ENCODE data around the gene SDHAF1. TPM values are rescaled to one million over a fixed set of nuclear protein-coding genes. Genes with fewer than 3 reads are reported as not detected.
"Not testable (repeated sequence)": the region's sequence is repeated elsewhere in the genome, so short reads cannot be mapped to it uniquely, and the experiment has no call there.

The SDHAF1 gene
- polyA plus RNA-seq, 2 donors = 8.6 to 18.0 TPM

DNA sequence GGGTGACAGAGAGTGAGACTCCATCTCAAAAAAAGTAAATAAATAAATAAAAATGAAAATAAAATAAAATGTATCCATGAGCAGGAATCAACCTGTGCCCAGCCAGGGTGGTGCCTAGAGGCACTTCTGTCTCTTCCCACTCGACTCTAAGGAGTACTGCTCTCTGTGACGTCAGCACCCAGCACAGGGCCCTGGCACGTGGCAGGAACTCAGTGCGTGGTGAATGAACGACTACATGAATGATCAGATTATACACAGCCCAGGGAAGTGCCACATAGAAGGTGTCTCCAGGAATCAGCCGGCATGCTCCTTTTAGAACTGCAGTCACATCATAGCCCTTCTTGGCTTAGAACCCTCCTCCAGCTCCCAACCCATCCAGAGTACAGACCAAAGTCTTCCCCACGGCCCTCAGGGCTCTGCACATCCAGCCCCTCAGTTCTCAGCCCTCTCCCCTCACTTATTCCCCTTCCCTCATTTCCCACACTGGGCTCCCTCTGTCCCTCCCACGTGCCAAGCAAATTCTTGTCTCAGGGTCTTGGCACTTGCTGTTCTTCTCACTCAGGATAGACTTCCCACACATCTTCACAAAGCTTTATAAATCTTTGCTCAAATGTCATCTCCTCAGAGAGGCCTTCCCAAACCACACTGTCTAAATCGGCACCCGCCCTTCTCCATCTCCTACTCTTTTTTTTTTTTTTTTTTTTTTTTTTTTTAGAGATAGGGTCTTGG is 33.5 kb downstream of the SDHAF1 start:
- H3K36me3 ChIP-seq (ENCODE audit: control insufficient read depth in 2 of 2, insufficient read depth in 2 of 2, low read length in 1 of 2) = peaks cover 3 to 15% of the 10 kb centered on the region in 2 donors

DNA sequence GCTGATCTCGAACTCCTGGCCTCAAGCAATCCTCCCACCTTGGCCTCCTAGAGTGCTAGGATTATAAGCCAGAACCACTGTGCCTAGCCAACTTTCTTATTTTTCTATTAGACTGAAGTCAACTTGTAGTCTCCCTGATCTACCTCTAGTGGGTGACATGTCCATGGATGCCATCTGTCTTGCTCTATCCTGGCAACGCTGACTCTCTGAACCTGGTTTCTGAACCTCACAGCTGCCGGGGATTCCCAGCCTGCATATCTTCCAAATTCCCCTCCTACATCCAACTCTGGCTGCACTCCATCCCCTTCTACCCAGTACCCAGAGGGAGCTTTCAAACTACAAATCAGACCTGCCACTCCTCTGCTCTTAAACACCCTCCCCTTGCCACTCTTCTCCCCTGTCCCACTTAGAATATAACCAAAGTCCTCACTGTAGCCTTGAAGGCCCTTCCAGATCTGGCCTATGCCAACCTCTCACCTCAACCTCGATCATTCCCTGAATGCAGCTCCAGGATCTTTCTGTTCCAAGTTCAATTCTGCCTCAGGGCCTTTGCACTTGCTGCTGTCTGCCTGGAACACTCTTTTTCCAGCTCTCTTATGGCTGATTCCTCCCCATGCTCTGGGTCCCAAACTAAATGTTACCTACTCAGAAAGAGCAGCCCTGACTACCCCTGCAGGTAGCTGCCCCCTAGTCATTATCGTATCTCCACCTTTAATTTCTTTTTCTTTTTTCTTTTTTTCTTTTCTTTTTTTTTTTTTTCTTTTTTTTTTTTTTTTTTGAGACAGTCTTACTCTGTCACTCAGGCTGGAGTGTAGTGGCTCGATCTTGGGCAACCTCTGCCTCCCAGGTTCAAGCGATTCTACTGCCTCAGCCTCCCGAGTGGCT is 35.5 kb downstream of the SDHAF1 start:
- H3K36me3 ChIP-seq (ENCODE audit: control insufficient read depth in 2 of 2, insufficient read depth in 2 of 2, low read length in 1 of 2) = peaks cover 0 to 17% of the 10 kb centered on the region in 2 donors
- H3K4me3 ChIP-seq (ENCODE audit: low read depth in 1 of 2, low read length in 2 of 2) = no peak overlapping the region
- peaks cover 2 to 4% of the 10 kb centered on the region in 2 donors for H3K4me1 ChIP-seq (ENCODE audit: control insufficient read depth in 2 of 2, insufficient read depth in 2 of 2, low read length in 1 of 2)
- no peaks in the 10 kb centered on the region for H3K9me3 ChIP-seq (ENCODE audit: control insufficient read depth in 2 of 2, insufficient read depth in 1 of 2, low read depth in 1 of 2, low read length in 1 of 2)
- H3K27ac ChIP-seq (ENCODE audit: low read depth in 2 of 2, low read length in 1 of 2) = no peak overlapping the region
- WGBS, 2 donors = 71 to 82% methylated on average over 8 of the region's 8 CpGs
- H3K27me3 ChIP-seq (ENCODE audit: control insufficient read depth in 1 of 2, insufficient read depth in 2 of 2, low read length in 2 of 2) = no peaks in the 10 kb centered on the region

More for the DNA sequence above, 33.5 kb downstream of the SDHAF1 start:
- Histone ChIP-seq H3K27ac (ENCODE audit: low read depth in 2 of 2, low read length in 1 of 2) (no peak overlapping the region), H3K4me1 (ENCODE audit: control insufficient read depth in 2 of 2, insufficient read depth in 2 of 2, low read length in 1 of 2) (peaks cover 2 to 4% of the 10 kb centered on the region in 2 donors), H3K4me3 (ENCODE audit: low read depth in 1 of 2, low read length in 2 of 2) (no peak overlapping the region), H3K27me3 (ENCODE audit: control insufficient read depth in 1 of 2, insufficient read depth in 2 of 2, low read length in 2 of 2) (no peaks in the 10 kb centered on the region), H3K9me3 (ENCODE audit: control insufficient read depth in 2 of 2, insufficient read depth in 1 of 2, low read depth in 1 of 2, low read length in 1 of 2) (no peaks in the 10 kb centered on the region)
- WGBS, 2 donors = 83% methylated on average over 10 of the region's 10 CpGs

DNA sequence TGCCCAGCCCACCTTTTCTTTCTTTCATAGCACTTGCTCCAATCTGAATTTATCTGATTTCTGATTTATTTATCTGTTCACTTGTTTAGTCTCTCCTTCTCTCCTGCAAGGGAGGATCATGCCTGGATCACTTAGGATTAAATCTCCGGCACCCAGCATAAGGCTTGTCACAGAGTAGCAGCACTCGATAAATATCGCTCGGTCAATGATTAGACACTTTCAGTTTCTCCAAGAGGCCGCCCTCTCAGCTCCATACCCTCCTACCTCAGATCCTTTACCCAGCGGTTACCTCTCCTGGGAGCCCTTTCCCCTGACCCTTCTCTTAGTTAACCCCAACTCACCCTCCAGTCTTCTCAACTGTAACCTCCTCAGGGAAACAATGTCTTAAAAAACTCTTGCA is 36.3 kb downstream of the SDHAF1 start:
- Histone ChIP-seq H3K36me3 (ENCODE audit: control insufficient read depth in 2 of 2, insufficient read depth in 2 of 2, low read length in 1 of 2) (peaks cover 0 to 17% of the 10 kb centered on the region in 2 donors), H3K4me3 (ENCODE audit: low read depth in 1 of 2, low read length in 2 of 2) (no peak overlapping the region), H3K27me3 (ENCODE audit: control insufficient read depth in 1 of 2, insufficient read depth in 2 of 2, low read length in 2 of 2) (no peaks in the 10 kb centered on the region), H3K27ac (ENCODE audit: low read depth in 2 of 2, low read length in 1 of 2) (no peak overlapping the region), H3K4me1 (ENCODE audit: control insufficient read depth in 2 of 2, insufficient read depth in 2 of 2, low read length in 1 of 2) (peaks cover 2 to 4% of the 10 kb centered on the region in 2 donors), H3K9me3 (ENCODE audit: control insufficient read depth in 2 of 2, insufficient read depth in 1 of 2, low read depth in 1 of 2, low read length in 1 of 2) (no peaks in the 10 kb centered on the region)
- 77 to 87% methylated on average over 6 of the region's 6 CpGs for WGBS, 2 donors

DNA sequence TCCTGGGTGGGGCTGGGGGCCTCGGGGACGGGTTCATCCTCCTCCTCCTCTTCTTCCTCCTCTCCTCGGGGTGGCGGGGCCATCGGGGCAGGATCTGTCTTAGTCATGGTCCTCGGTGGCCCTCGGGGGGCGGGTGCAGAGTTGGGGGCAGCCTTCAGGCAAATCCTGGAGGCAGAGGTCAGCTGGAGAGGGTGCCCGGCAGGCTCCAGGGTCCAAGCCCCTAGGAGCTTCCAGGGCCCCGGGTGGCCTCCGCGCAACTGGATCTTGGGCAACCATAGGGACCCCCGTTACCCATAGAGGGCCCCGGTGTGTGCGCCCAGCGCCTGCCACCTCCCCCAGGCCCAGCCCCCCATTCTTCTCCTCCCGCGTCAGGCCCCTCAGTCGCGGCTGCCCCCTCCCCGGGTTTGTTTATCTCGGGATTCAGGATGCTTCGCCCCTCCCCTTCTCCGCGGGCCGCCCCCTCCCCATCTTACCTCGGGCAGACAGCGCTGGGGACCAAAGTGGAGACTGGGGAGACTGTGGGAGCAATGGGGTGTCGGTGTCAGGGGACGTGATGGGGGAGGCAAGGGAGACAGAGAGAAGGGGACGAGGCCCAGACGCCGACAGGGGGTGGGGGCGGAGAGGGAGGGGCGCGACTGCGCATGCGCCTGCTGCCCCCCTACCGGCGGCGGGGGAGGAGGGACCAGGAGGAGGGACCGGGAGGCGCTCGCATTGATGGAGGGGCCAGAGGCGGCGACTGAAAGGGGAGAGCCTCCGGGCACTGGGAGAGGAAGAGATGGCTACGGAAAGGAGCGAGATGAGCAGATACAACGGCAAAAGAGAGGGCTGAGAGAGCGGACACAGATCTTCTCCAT is 37.5 kb downstream of the SDHAF1 start, which contains the start of gene CLIP3:
TSS of gene CLIP3 (minus strand) at position 623 of the 854 bp plus-strand sequence. CDS start at position 107, 516 bp downstream.
- Histone ChIP-seq H3K9me3 (ENCODE audit: control insufficient read depth in 2 of 2, insufficient read depth in 1 of 2, low read depth in 1 of 2, low read length in 1 of 2) (no peaks in the 10 kb centered on the region), H3K27me3 (ENCODE audit: control insufficient read depth in 1 of 2, insufficient read depth in 2 of 2, low read length in 2 of 2) (no peaks in the 10 kb centered on the region), H3K36me3 (ENCODE audit: control insufficient read depth in 2 of 2, insufficient read depth in 2 of 2, low read length in 1 of 2) (peaks cover 0 to 7% of the 10 kb centered on the region in 2 donors), H3K27ac (ENCODE audit: low read depth in 2 of 2, low read length in 1 of 2) (peak within 1 kb of the TSS; percentile 66), H3K4me3 (ENCODE audit: low read depth in 1 of 2, low read length in 2 of 2) (peak within 1 kb of the TSS; percentile 39 to 41), H3K4me1 (ENCODE audit: control insufficient read depth in 2 of 2, insufficient read depth in 2 of 2, low read length in 1 of 2) (peaks cover 2 to 4% of the 10 kb centered on the region in 2 donors)
- WGBS, 2 donors = 8 to 12% methylated on average over 45 to 51 of the region's 51 CpGs

DNA sequence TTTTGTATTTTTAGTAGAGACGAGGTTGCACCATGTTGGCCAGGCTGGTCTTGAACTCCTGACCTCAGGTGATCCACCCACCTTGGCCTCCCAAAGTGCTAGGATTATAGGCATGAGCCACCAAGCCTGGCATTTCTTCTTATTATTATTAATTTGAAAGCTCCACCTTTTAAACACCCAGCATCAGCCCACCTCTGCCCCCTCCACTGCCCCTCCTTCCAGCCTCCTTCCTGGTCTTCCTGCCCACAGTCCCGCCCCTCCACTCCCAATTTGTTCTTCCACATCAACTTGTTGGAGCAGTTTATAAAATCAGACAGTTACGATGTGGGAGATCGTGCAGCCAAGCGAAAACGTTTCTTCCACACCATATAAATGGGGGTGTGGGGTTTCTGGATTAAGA is 45.5 kb downstream of the SDHAF1 start:
- H3K36me3 ChIP-seq (ENCODE audit: control insufficient read depth in 2 of 2, insufficient read depth in 2 of 2, low read length in 1 of 2) = peaks cover 0 to 7% of the 10 kb centered on the region in 2 donors
- no peak overlapping the region for H3K27ac ChIP-seq (ENCODE audit: low read depth in 2 of 2, low read length in 1 of 2)

DNA sequence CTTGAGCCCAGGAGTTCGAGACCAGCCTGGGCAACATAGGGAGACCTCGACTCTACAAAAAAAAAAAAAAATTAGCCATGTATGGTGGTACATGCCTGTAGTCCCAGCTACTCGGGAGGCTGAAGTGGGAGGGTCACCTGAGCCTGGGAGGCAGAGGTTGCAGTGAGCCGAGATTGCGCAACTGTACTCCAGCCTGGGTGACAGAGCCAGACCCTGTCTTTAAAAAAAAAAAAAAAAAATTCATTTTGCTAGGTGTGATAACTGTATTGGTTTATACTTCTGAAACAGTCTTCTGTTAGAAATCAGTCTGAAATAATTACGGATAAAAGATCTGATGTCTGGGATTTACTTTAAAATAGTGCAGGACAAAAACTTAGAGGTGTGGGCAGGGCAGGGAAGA is 46.1 kb downstream of the SDHAF1 start:
- H3K36me3 ChIP-seq (ENCODE audit: control insufficient read depth in 2 of 2, insufficient read depth in 2 of 2, low read length in 1 of 2); H3K27me3 ChIP-seq (ENCODE audit: control insufficient read depth in 1 of 2, insufficient read depth in 2 of 2, low read length in 2 of 2); H3K4me1 ChIP-seq (ENCODE audit: control insufficient read depth in 2 of 2, insufficient read depth in 2 of 2, low read length in 1 of 2); H3K9me3 ChIP-seq (ENCODE audit: control insufficient read depth in 2 of 2, insufficient read depth in 1 of 2, low read depth in 1 of 2, low read length in 1 of 2); H3K27ac ChIP-seq (ENCODE audit: low read depth in 2 of 2, low read length in 1 of 2); H3K4me3 ChIP-seq (ENCODE audit: low read depth in 1 of 2, low read length in 2 of 2): not testable (repeated sequence)
- WGBS, 2 donors = 89 to 91% methylated on average over 6 of the region's 6 CpGs

More for the DNA sequence above, 45.5 kb downstream of the SDHAF1 start:
- no peaks in the 10 kb centered on the region for H3K4me1 ChIP-seq (ENCODE audit: control insufficient read depth in 2 of 2, insufficient read depth in 2 of 2, low read length in 1 of 2)
- 84 to 86% methylated on average over 6 of the region's 6 CpGs for WGBS, 2 donors
- no peak overlapping the region for H3K4me3 ChIP-seq (ENCODE audit: low read depth in 1 of 2, low read length in 2 of 2)
- H3K9me3 ChIP-seq (ENCODE audit: control insufficient read depth in 2 of 2, insufficient read depth in 1 of 2, low read depth in 1 of 2, low read length in 1 of 2) = no peaks in the 10 kb centered on the region
- no peaks in the 10 kb centered on the region for H3K27me3 ChIP-seq (ENCODE audit: control insufficient read depth in 1 of 2, insufficient read depth in 2 of 2, low read length in 2 of 2)

DNA sequence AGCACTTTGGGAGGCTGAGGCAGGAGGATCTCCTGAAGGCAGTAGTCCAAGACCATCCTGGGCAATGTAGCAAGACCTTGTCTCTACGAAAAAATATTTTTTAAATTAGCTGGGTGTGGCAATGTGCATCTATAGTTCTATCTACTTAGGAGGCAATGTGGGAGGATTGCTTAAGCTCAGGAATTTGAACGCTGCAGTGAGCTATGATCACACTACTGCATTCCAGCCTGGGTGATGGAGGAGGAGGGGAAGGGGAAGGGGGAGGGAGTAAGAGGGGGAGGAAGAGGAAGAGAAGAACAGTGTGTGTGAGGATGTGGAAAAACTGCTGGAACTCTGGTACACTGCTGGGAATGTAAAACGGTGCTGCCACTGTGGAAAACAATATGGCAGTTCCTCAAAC is 46.8 kb downstream of the SDHAF1 start:
- Histone ChIP-seq H3K9me3 (ENCODE audit: control insufficient read depth in 2 of 2, insufficient read depth in 1 of 2, low read depth in 1 of 2, low read length in 1 of 2) (no peaks in the 10 kb centered on the region), H3K36me3 (ENCODE audit: control insufficient read depth in 2 of 2, insufficient read depth in 2 of 2, low read length in 1 of 2) (peaks cover 0 to 7% of the 10 kb centered on the region in 2 donors), H3K27ac (ENCODE audit: low read depth in 2 of 2, low read length in 1 of 2) (no peak overlapping the region), H3K4me3 (ENCODE audit: low read depth in 1 of 2, low read length in 2 of 2) (no peak overlapping the region), H3K4me1 (ENCODE audit: control insufficient read depth in 2 of 2, insufficient read depth in 2 of 2, low read length in 1 of 2) (no peaks in the 10 kb centered on the region), H3K27me3 (ENCODE audit: control insufficient read depth in 1 of 2, insufficient read depth in 2 of 2, low read length in 2 of 2) (no peaks in the 10 kb centered on the region)
- 31 to 43% methylated on average over 3 of the region's 3 CpGs for WGBS, 2 donors

DNA sequence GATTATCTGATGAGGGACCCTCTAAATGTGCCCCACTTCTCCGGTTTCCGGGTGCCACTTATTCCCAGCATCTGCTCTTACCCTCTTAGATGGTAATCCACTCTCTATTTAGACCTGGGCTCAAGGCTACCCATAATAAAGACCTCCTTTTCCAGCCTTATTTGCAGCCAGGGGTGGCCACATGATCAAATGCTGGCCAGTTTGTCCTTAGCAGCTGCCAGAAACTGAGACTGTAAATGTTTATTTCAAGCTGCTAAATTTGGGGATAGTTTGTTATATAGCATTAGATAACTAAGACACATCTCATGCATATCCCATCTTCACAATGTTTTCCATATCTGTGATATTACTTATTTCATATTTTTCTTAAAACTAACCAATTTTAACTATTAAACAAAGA is 49.0 kb downstream of the SDHAF1 start:
- WGBS, 2 donors = 76 to 85% methylated on average over 2 of the region's 2 CpGs
- Histone ChIP-seq H3K27me3 (ENCODE audit: control insufficient read depth in 1 of 2, insufficient read depth in 2 of 2, low read length in 2 of 2) (no peaks in the 10 kb centered on the region), H3K9me3 (ENCODE audit: control insufficient read depth in 2 of 2, insufficient read depth in 1 of 2, low read depth in 1 of 2, low read length in 1 of 2) (no peaks in the 10 kb centered on the region), H3K36me3 (ENCODE audit: control insufficient read depth in 2 of 2, insufficient read depth in 2 of 2, low read length in 1 of 2) (peaks cover 0 to 7% of the 10 kb centered on the region in 2 donors), H3K4me1 (ENCODE audit: control insufficient read depth in 2 of 2, insufficient read depth in 2 of 2, low read length in 1 of 2) (no peaks in the 10 kb centered on the region), H3K27ac (ENCODE audit: low read depth in 2 of 2, low read length in 1 of 2) (no peak overlapping the region), H3K4me3 (ENCODE audit: low read depth in 1 of 2, low read length in 2 of 2) (no peak overlapping the region)
